PFSK-1 (cell line): ENCODE measurements around the gene DMAC1.

Source experiments
- FOXP2 ChIP-seq: optimal IDR thresholded peaks from 2 replicates; pipeline ENCODE3; 2011; ENCODE audit warnings: borderline replicate concordance, control low read depth, inconsistent platforms; ENCODE audit not compliant: insufficient read depth; ENCODE audit errors: extremely low read length, extremely low read depth
- POLR2AphosphoS5 ChIP-seq: IDR thresholded peaks from 2 replicates; pipeline ENCODE4 v1.6.1; 2012; ENCODE audit warnings: low read depth, mild to moderate bottlenecking, control low read depth, low read length, moderate library complexity
- SIN3A ChIP-seq: IDR thresholded peaks from 2 replicates; pipeline ENCODE4 v1.6.1; 2012; ENCODE audit warnings: mild to moderate bottlenecking, low read length, moderate library complexity, borderline replicate concordance; ENCODE audit not compliant: insufficient read depth
- TAF1 ChIP-seq: IDR thresholded peaks from 2 replicates; pipeline ENCODE4 v1.6.1; 2012; ENCODE audit warnings: low read length, control low read depth, borderline replicate concordance; ENCODE audit not compliant: insufficient read depth
- TF ChIP-seq, protein P1 (sequence below), 2 experiments: IDR thresholded peaks; 2 replicates each; pipeline versions ENCODE4 v1.6.1 to v1.8.0; 2011 to 2012; ENCODE audit warnings: low read depth in 2 of 2, low read length in 2 of 2, control low read depth in 1 of 2, inconsistent platforms in 1 of 2, mild to moderate bottlenecking in 1 of 2, moderate library complexity in 1 of 2; ENCODE audit not compliant: insufficient read depth in 1 of 2

- no peak for TF ChIP-seq POLR2AphosphoS5
- no peak for TF ChIP-seq SIN3A
- no peak for TF ChIP-seq FOXP2
- no peak for TF ChIP-seq TAF1
- TF ChIP-seq, protein P1, sequence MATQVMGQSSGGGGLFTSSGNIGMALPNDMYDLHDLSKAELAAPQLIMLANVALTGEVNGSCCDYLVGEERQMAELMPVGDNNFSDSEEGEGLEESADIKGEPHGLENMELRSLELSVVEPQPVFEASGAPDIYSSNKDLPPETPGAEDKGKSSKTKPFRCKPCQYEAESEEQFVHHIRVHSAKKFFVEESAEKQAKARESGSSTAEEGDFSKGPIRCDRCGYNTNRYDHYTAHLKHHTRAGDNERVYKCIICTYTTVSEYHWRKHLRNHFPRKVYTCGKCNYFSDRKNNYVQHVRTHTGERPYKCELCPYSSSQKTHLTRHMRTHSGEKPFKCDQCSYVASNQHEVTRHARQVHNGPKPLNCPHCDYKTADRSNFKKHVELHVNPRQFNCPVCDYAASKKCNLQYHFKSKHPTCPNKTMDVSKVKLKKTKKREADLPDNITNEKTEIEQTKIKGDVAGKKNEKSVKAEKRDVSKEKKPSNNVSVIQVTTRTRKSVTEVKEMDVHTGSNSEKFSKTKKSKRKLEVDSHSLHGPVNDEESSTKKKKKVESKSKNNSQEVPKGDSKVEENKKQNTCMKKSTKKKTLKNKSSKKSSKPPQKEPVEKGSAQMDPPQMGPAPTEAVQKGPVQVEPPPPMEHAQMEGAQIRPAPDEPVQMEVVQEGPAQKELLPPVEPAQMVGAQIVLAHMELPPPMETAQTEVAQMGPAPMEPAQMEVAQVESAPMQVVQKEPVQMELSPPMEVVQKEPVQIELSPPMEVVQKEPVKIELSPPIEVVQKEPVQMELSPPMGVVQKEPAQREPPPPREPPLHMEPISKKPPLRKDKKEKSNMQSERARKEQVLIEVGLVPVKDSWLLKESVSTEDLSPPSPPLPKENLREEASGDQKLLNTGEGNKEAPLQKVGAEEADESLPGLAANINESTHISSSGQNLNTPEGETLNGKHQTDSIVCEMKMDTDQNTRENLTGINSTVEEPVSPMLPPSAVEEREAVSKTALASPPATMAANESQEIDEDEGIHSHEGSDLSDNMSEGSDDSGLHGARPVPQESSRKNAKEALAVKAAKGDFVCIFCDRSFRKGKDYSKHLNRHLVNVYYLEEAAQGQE (IDR thresholded peaks at IDR 0.05; ENCODE audit: insufficient read depth in 1 of 2, low read depth in 2 of 2, low read length in 2 of 2) = no peak
Observed at GRCh38 chr9:7785813-7786212, 13.8 kb downstream of the DMAC1 start.
